ENCODE results near the gene CD200R1.
"Not testable (repeated sequence)": the region's sequence is repeated elsewhere in the genome, so short reads cannot be mapped to it uniquely, and the experiment has no call there.

Gene CD200R1

GRCh38 chr3:112973325-112974177 lies 1.4 kb downstream of the CD200R1 start:
- DNase-seq: no peak

- DNase-seq: no peak
Observed at GRCh38 chr3:112972158-112972557, 2.7 kb downstream of the CD200R1 start.

GRCh38 chr3:112967828-112968227 lies 7.1 kb downstream of the CD200R1 start:
- no peak for DNase-seq

GRCh38 chr3:112967425-112967824 lies 7.5 kb downstream of the CD200R1 start:
- DNase-seq: no peak

- DNase-seq: no peak
Observed at GRCh38 chr3:112966633-112967032, 8.3 kb downstream of the CD200R1 start.

GRCh38 chr3:112965656-112966055 lies 9.2 kb downstream of the CD200R1 start:
- no peak for DNase-seq

GRCh38 chr3:112963683-112964082 lies 11.2 kb downstream of the CD200R1 start:
- no peak for DNase-seq

GRCh38 chr3:112958811-112959560 lies 15.9 kb downstream of the CD200R1 start:
- DNase-seq: no peak

- DNase-seq: no peak
Observed at GRCh38 chr3:112956351-112956750, 18.6 kb downstream of the CD200R1 start.

GRCh38 chr3:112948346-112948838 lies 26.5 kb downstream of the CD200R1 start:
- no peak for DNase-seq

GRCh38 chr3:112931736-112932521 lies 43.0 kb downstream of the CD200R1 start:
- DNase-seq: no peak

- DNase-seq: no peak
Observed at GRCh38 chr3:112930771-112931170, 44.1 kb downstream of the CD200R1 start.

GRCh38 chr3:112925969-112926368 lies 48.9 kb downstream of the CD200R1 start:
- DNase-seq: no peak

GRCh38 chr3:112925560-112925959 lies 49.3 kb downstream of the CD200R1 start:
- no peak for DNase-seq

- DNase-seq: not testable (repeated sequence)
Observed at GRCh38 chr3:112919541-112919940, 55.4 kb downstream of the CD200R1 start.

- DNase-seq: no peak
Observed at GRCh38 chr3:112908252-112908651, 66.7 kb downstream of the CD200R1 start.

GRCh38 chr3:112904786-112905185 lies 70.1 kb downstream of the CD200R1 start:
- DNase-seq: no peak

GRCh38 chr3:112900113-112900512 lies 74.8 kb downstream of the CD200R1 start:
- DNase-seq: no peak

- no peak for DNase-seq
Observed at GRCh38 chr3:112897791-112898190, 77.1 kb downstream of the CD200R1 start.

GRCh38 chr3:112894258-112894657 lies 80.6 kb downstream of the CD200R1 start:
- no peak for DNase-seq

- DNase-seq: no peak
Observed at GRCh38 chr3:112889357-112889756, 85.5 kb downstream of the CD200R1 start.

GRCh38 chr3:112888381-112889085 lies 86.4 kb downstream of the CD200R1 start:
- no peak for DNase-seq

Data from NCI-H1436 treated with DMSO at 0.1 percent for 48 hours (cell line).